COLO668 (cell line): ENCODE data around the gene TRIM72.

Source experiments
- DNase-seq: peaks from one replicate; lab custom pipeline; 2025; ENCODE audit not compliant: unreplicated experiment; lab: John Stamatoyannopoulos, UW

The TRIM72 gene, protein sequence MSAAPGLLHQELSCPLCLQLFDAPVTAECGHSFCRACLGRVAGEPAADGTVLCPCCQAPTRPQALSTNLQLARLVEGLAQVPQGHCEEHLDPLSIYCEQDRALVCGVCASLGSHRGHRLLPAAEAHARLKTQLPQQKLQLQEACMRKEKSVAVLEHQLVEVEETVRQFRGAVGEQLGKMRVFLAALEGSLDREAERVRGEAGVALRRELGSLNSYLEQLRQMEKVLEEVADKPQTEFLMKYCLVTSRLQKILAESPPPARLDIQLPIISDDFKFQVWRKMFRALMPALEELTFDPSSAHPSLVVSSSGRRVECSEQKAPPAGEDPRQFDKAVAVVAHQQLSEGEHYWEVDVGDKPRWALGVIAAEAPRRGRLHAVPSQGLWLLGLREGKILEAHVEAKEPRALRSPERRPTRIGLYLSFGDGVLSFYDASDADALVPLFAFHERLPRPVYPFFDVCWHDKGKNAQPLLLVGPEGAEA

DNA sequence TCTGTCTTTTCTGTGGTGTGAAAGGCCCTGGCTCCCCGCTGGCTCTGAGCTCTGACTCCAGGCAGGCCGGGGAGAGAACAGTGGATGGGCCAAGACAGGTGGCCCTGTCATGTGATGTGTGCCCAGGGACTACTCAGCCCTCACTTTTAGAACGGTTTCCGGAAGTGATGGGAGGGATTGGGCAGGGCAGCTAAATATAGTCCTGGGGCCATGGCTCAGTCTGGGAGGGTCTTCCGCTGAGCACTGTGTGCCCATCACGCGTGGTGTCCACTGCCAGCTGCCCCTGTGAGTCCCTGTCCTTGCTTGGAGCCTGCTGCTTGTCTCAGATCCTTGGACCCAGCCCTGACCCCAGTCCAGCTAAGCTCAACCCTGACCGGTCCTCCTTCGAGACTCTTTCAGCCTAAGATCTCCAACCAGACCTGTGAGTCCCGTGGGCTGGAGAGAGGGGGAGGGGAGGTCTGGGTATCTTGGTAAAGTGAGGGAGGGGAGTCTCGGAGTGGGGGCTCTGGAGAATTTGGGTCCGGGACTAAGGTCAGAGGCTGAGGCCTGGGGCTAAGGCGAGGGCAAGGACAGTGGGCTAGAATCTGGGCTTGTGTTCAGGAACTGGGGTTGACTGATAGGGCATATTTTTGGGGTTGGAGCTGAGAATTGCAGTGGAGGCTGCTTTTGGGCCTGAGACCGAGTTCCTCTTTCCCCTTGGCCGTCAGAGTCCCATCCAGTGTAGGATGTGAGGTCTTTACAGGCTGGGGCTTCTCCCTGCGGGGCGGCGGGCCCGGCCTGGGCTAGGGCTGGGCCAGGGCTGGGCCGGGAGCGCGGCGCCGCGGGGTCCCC lies at the start of gene TRIM72:
TRIM72 (plus strand) TSS at position 243 of the 831 bp plus-strand sequence. CDS start 620 bp downstream, outside the sequence.
- DNase-seq: peak; percentile 69

DNA sequence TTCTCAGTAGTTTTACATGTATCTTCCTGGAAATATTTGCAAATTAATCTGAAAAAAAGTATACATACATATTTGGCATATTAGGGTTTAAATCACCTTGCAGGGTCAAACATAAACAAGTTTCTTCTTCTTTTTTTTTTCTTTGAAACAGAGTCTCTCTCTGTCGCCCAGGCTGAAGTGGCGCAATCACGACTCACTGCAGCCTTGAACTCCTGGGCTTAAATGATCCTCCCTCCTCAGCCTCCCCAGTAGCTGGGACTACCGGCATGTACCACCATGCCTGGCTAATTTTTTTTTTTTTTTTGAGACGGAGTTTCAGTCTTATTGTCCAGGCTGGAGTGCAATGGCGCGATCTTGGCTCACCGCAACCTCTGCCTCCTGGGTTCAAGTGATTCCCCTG lies 46.6 kb upstream of the TRIM72 start:
- DNase-seq: no peak

DNA sequence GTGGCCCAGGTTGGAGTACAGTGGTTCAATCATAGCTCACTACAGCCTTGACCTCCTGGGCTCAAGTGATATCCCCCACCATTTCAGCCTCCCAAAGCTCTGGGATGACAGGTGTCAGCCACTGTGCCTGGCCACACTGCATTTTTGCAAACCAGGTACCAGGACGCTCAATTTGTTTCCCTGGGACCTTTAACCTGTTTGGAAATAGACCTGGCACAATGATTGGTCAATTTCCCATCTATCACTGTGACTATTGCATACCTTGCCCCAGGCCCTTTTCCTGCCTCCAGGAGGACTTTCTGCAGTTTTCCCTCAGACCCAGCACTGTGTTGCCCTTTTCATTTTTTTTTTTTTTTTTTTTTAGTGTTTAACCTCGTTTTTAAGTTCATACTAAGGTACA lies 45.1 kb upstream of the TRIM72 start:
- DNase-seq: no peak

DNA sequence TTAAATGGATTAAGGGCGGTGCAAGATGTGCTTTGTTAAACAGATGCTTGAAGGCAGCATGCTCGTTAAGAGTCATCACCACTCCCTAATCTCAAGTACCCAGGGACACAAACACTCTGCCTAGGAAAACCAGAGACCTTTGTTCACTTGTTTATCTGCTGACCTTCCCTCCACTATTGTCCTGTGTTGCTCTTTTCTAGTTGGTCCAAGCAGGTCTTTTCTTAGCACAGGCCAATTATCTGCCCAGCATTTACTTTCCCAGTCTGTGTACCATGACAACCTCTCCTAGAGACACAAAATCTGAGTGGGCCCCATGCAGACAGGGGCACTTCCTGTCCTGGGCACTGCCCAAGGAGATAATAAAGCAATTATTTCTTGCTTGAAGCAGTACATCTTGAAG lies 43.9 kb upstream of the TRIM72 start:
- DNase-seq: peak; percentile 4

DNA sequence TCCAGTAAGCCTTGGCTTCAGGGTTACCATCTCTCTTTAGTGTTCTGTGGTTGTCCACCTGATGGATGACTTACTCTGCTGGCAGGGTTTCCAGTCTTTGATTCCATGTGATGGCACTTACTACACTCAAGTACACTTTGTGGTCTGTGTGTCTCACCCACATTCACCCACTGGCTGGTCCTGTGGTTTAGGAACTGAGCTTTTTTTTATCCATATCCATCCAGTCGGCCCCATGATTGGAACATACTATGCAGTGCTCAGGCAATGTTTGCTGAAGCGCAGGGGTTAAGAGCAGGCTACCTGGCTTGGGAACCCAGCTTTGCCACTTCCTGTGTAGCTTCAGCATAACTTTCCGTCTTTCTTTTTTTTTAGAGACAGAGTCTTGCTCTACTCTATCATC lies 36.8 kb upstream of the TRIM72 start:
- peak; percentile 8 for DNase-seq

DNA sequence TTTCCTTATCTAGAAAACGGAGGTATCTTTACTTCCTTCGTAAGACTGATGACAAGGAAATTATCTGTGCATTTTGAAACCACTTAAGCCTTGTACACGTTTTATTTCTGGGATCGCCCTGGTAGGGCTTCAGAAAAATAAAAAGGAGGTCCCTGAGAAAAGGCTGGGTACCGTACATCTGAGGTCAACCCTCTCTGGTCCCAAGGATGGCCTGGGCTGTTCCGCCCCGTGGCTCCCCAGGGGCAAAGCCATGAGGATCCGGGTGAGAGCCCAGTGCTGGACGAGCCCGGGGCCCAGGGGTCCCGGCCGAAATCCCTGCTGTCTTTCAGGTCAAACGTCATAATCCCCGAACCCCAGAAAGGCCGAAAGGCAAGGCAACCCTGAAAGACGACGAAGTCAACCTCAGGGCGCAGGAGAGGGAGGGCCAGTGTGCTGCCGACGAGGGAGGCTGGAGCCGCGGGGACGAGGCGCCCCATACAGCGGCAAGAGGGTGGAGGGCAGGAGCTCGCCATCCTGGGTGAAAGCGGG lies 34.6 kb upstream of the TRIM72 start:
- no peak for DNase-seq

- peak; percentile 92 for DNase-seq
Observed at GRCh38 chr16:31179747-31180459, 34.0 kb upstream of the TRIM72 start, which contains the start of gene FUS. Gene FUS, plus strand, starts transcription at chr16:31180139. Its CDS starts 76 bp downstream, at chr16:31180215.

GRCh38 chr16:31181102-31181830 lies 32.7 kb upstream of the TRIM72 start:
- peak; percentile 37 for DNase-seq

- DNase-seq: no peak
Observed at GRCh38 chr16:31182391-31182790, 31.5 kb upstream of the TRIM72 start.

- DNase-seq: no peak
Observed at GRCh38 chr16:31183432-31184428, 30.2 kb upstream of the TRIM72 start.

DNA sequence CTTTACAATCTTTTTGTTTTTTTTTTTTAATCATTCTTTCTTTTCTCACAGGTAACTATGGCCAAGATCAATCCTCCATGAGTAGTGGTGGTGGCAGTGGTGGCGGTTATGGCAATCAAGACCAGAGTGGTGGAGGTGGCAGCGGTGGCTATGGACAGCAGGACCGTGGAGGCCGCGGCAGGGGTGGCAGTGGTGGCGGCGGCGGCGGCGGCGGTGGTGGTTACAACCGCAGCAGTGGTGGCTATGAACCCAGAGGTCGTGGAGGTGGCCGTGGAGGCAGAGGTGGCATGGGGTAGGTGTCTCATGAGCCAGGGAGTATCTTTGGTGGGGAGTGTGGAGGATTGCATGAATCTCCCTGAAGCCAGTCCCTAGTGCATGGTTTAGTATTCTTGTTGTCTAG lies 29.0 kb upstream of the TRIM72 start:
- no peak for DNase-seq

DNA sequence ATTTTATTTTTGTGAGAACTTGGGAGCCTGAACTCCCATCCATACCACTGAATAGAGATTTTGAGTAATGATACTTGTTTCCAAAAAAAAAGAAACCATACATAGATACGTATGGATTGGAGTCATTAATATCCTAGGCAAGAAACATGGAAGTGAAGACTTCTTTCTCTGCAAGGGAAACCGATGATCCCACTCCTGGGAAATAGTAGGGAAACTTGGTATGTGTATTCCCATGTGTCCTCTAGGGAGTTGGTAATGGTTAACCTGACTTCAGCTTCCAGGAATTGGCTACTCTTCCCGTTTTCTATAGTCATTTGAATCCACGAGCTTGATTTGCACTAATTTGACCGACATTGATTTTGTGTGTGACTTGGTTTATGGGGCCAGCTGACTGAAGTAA lies 28.6 kb upstream of the TRIM72 start:
- no peak for DNase-seq

GRCh38 chr16:31186176-31186575 lies 27.7 kb upstream of the TRIM72 start:
- DNase-seq: no peak

DNA sequence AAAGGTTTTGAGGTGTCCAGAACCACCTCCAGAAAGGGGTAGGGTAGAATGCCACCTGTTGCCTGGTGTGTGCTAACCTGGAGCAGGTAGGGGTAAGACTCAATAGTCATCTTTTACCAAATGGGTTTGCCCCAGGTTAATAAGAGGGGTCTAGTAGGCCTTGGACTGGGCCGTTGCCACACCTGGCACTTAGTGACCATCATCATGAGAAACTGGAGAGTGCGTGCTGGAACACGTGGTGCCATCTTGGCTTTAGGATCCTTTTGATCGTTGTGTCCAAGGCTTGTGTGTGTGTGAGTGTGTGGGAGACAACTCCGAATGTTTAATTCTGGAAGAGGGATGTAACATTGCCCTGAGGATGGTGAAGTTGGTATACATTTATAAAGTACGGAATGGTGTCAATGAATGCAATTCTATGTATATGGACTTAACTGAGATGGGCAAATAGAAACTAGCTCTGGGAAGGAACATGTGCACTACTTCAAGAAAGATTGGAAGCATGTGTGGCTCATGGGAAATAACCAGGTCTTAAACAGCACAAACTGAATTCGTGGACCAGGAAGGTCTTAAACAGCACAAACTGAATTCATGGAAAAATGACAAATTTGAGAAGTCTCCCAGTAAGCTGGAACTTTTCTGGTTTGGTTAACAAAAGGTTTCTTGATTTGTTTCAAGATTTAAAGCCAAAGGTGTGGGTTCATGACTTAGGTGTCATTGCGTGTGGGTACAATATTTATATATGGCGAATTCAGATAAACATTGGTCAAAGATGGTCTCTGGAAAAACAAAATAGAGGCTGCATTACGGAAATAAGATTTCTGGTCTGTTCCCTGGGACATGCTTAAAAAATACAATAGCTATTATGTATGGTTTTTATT lies 26.8 kb upstream of the TRIM72 start:
- DNase-seq: no peak

DNA sequence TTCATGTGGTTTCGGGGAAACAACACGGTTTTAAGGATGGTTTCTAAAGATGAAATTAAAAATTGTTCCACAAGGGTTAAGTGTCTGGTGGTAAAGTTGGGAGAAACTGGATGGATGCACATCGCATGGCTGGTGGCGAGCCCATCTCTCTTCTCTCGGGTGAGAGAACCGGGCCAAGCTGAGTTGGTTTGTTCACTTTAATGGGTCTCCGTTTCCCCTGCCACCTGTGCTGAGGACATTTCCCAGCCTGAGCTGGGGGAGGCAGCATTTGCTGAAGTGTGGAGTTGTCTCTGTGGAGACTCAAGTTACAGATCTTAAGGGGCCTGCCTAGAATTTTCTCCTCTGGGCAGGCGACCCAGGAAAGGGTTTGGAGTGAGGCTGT lies 26.1 kb upstream of the TRIM72 start:
- DNase-seq: no peak

- DNase-seq: no peak
Observed at GRCh38 chr16:31188450-31189411, 25.2 kb upstream of the TRIM72 start.

DNA sequence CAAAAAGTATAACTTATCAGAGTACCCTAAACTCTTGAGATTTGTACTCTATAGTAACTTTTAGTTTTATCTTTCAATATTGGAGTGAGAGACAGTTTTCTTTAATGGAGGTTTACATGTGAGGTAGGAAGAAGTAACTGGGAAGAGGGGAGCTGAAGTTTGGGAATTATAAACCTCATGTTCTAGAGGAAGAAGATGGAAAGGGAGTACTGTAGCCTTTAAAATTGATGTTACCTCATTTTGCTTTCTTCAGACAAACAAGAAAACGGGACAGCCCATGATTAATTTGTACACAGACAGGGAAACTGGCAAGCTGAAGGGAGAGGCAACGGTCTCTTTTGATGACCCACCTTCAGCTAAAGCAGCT lies 24.5 kb upstream of the TRIM72 start:
- DNase-seq: no peak
